ENCODE results near the gene HEPN1. TPM values are rescaled to one million over a fixed set of nuclear protein-coding genes. Genes with fewer than 3 reads are reported as not detected.

The HEPN1 gene
- total RNA-seq (2021): not detected in 2 replicates
- Bru-seq, nascent RNA: not detected
- BruChase-seq, experiment 1, labeled RNA remaining after a 2-hour chase: not detected
- BruChase-seq, experiment 2, labeled RNA remaining after a 6-hour chase: not detected
- long read RNA-seq: 0 reads

GRCh38 chr11:124918950-124919349 lies at the start of gene HEPN1:
HEPN1 (plus strand) TSS chr11:124919250.
- intact Hi-C loops (cut with micrococcal nuclease; ENCODE audit: unreplicated experiment): no loop called here
- DNase-seq: no peak

GRCh38 chr11:124869331-124869730 lies 49.7 kb upstream of the HEPN1 start:
- CTCF ChIA-PET: no interaction called here
- Histone ChIP-seq H4K20me1 (ENCODE audit: insufficient read depth) (no peaks in the 10 kb centered on the region), H3K4me1 (replicated peaks; ENCODE audit: insufficient read depth) (no peaks in the 10 kb centered on the region), H2AFZ (no peak overlapping the region), H3K9me3 (ENCODE audit: insufficient read depth, low read depth) (no peaks in the 10 kb centered on the region), H3K4me2 (no peak overlapping the region), H3K27ac (no peak overlapping the region), H3K9me2 (ENCODE audit: insufficient read depth) (no peaks in the 10 kb centered on the region), H3K27me3 (ENCODE audit: insufficient read depth, low read depth) (peaks cover 96% of the 10 kb centered on the region), H3K4me3 (no peak overlapping the region), H3F3A (ENCODE audit: insufficient read depth, low read depth) (no peaks in the 10 kb centered on the region), H3K36me3 (ENCODE audit: low read depth) (no peaks in the 10 kb centered on the region), H3K79me2 (ENCODE audit: low read depth) (no peaks in the 10 kb centered on the region)
- POLR2A ChIA-PET (ENCODE audit: unreplicated experiment): no interaction called here
- intact Hi-C loops (cut with micrococcal nuclease; ENCODE audit: unreplicated experiment): no loop called here
- no TSS peak for BruUV-seq (replicated peaks)
- no peak for DNase-seq
- TF ChIP-seq, protein P1, sequence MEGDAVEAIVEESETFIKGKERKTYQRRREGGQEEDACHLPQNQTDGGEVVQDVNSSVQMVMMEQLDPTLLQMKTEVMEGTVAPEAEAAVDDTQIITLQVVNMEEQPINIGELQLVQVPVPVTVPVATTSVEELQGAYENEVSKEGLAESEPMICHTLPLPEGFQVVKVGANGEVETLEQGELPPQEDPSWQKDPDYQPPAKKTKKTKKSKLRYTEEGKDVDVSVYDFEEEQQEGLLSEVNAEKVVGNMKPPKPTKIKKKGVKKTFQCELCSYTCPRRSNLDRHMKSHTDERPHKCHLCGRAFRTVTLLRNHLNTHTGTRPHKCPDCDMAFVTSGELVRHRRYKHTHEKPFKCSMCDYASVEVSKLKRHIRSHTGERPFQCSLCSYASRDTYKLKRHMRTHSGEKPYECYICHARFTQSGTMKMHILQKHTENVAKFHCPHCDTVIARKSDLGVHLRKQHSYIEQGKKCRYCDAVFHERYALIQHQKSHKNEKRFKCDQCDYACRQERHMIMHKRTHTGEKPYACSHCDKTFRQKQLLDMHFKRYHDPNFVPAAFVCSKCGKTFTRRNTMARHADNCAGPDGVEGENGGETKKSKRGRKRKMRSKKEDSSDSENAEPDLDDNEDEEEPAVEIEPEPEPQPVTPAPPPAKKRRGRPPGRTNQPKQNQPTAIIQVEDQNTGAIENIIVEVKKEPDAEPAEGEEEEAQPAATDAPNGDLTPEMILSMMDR (conservative IDR thresholded peaks at IDR 0.05): no peak
- no peak for TF ChIP-seq EZH2 (IDR thresholded peaks at IDR 0.05; ENCODE audit: low read depth)

More at GRCh38 chr11:124918950-124919349, at the start of gene HEPN1:
- H3K36me3 ChIP-seq (ENCODE audit: low read depth): no peaks in the 10 kb centered on the region
- H3K4me3 ChIP-seq: no peak within 1 kb of the TSS
- no peaks in the 10 kb centered on the region for H3F3A ChIP-seq (ENCODE audit: insufficient read depth, low read depth)
- no peak for TF ChIP-seq EZH2 (IDR thresholded peaks at IDR 0.05; ENCODE audit: low read depth)
- TF ChIP-seq, protein P1 (conservative IDR thresholded peaks at IDR 0.05): no peak
- POLR2A ChIA-PET (ENCODE audit: unreplicated experiment): no interaction called here
- no peaks in the 10 kb centered on the region for H4K20me1 ChIP-seq (ENCODE audit: insufficient read depth)
- H3K27ac ChIP-seq: no peak within 1 kb of the TSS
- H3K4me2 ChIP-seq: no peak within 1 kb of the TSS
- H3K79me2 ChIP-seq (ENCODE audit: low read depth): no peaks in the 10 kb centered on the region
- BruUV-seq (replicated peaks): no TSS peak
- no peaks in the 10 kb centered on the region for H3K9me2 ChIP-seq (ENCODE audit: insufficient read depth)
- no peaks in the 10 kb centered on the region for H3K4me1 ChIP-seq (replicated peaks; ENCODE audit: insufficient read depth)
- CTCF ChIA-PET: no interaction called here
- no peak within 1 kb of the TSS for H2AFZ ChIP-seq
- H3K27me3 ChIP-seq (ENCODE audit: insufficient read depth, low read depth): peaks cover 19% of the 10 kb centered on the region; the same call in 1 of the 2 replicates
- H3K9me3 ChIP-seq (ENCODE audit: insufficient read depth, low read depth): no peaks in the 10 kb centered on the region

DNA sequence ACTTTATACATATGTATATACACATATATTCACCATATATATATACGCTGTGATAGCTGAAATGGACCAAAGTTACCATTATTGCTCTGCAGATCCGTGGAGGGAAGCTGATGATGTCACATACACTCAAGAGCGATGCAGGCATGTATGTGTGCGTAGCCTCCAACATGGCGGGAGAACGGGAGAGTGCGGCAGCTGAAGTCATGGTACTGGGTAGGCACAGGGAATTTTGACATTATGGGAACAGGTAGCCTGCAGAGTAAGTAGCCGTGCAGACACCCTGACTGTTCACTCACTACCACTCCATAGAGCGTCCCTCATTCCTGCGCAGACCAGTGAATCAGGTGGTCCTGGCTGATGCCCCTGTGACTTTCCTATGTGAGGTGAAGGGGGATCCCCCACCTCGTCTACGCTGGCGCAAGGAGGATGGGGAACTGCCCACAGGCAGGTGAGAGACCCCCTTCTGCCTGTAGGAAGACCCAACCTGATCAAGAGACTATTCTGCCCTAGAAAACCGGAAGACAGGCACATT lies 49.1 kb upstream of the HEPN1 start:
- H3K9me3 ChIP-seq (ENCODE audit: insufficient read depth, low read depth): no peaks in the 10 kb centered on the region
- no peak for DNase-seq
- H3K36me3 ChIP-seq (ENCODE audit: low read depth): no peaks in the 10 kb centered on the region
- no peaks in the 10 kb centered on the region for H3K9me2 ChIP-seq (ENCODE audit: insufficient read depth)
- no peak overlapping the region for H3K27ac ChIP-seq
- no peaks in the 10 kb centered on the region for H3K79me2 ChIP-seq (ENCODE audit: low read depth)
- H4K20me1 ChIP-seq (ENCODE audit: insufficient read depth): no peaks in the 10 kb centered on the region
- no peak overlapping the region for H3K4me3 ChIP-seq
- H3F3A ChIP-seq (ENCODE audit: insufficient read depth, low read depth): no peaks in the 10 kb centered on the region
- TF ChIP-seq, protein P1 (conservative IDR thresholded peaks at IDR 0.05): no peak
- no peak for TF ChIP-seq EZH2 (IDR thresholded peaks at IDR 0.05; ENCODE audit: low read depth)
- POLR2A ChIA-PET (ENCODE audit: unreplicated experiment): no interaction called here
- no TSS peak for BruUV-seq (replicated peaks)
- CTCF ChIA-PET: no interaction called here
- no peak overlapping the region for H2AFZ ChIP-seq
- peaks cover 96% of the 10 kb centered on the region for H3K27me3 ChIP-seq (ENCODE audit: insufficient read depth, low read depth)
- H3K4me1 ChIP-seq (replicated peaks; ENCODE audit: insufficient read depth): no peaks in the 10 kb centered on the region
- intact Hi-C loops (cut with micrococcal nuclease; ENCODE audit: unreplicated experiment): no loop called here
- no peak overlapping the region for H3K4me2 ChIP-seq
